DND-41 (cell line): ENCODE data around the gene TMEM208.

Source experiments
- ATAC-seq: fragments of 200-7000 bp; cut with Tn5 transposase; 3 replicates; pipeline ENCODE4 v1.9.1; 2021; ENCODE audit warnings: low read depth; ENCODE audit not compliant: insufficient read depth
- DNase-seq: peaks from one replicate; pipeline ENCODE4 v3.0.0-alpha.2; 2020
- H2AFZ ChIP-seq: 2 replicates; pipeline ENCODE4 v1.6.0; 2012; ENCODE audit warnings: low read depth, low read length
- H3K27ac ChIP-seq: 2 replicates; pipeline ENCODE4 v1.5.1; 2012; ENCODE audit warnings: low read length, inconsistent platforms
- H3K27me3 ChIP-seq: fragments of 200-600 bp; sonication (generic); 2 replicates; pipeline ENCODE4 v1.6.0; 2012; ENCODE audit warnings: low read length, mild to moderate bottlenecking, inconsistent platforms; ENCODE audit not compliant: insufficient read depth, poor library complexity
- H3K36me3 ChIP-seq: 2 replicates; pipeline ENCODE4 v1.5.1; 2012; ENCODE audit warnings: low read length, inconsistent platforms; ENCODE audit not compliant: insufficient read depth
- H3K4me1 ChIP-seq: 2 replicates; pipeline ENCODE4 v1.5.1; 2012; ENCODE audit warnings: mild to moderate bottlenecking, low read length; ENCODE audit not compliant: insufficient read depth
- H3K4me2 ChIP-seq: 2 replicates; pipeline ENCODE4 v1.6.0; 2012; ENCODE audit warnings: mild to moderate bottlenecking, moderate library complexity, low read length, inconsistent platforms; ENCODE audit not compliant: insufficient read depth
- H3K4me3 ChIP-seq, 2 experiments: fragments of 200-600 bp in 1 of 2; shearing (Covaris generic) in 1 of 2; 2 replicates each; pipeline ENCODE4 v1.5.1; 2012 to 2016; ENCODE audit warnings: inconsistent platforms in 2 of 2, low read length in 2 of 2, mild to moderate bottlenecking in 2 of 2, low read depth in 1 of 2, moderate library complexity in 1 of 2
- H3K79me2 ChIP-seq: 2 replicates; pipeline ENCODE4 v1.6.0; 2012; ENCODE audit warnings: low read length, inconsistent platforms; ENCODE audit not compliant: insufficient read depth
- H3K9ac ChIP-seq: 2 replicates; pipeline ENCODE4 v1.6.0; 2012; ENCODE audit warnings: low read depth, mild to moderate bottlenecking, inconsistent platforms, low read length, moderate library complexity
- H3K9me3 ChIP-seq: 2 replicates; pipeline ENCODE4 v1.5.1; 2012; ENCODE audit warnings: low read length, moderate library complexity, mild to moderate bottlenecking, inconsistent platforms; ENCODE audit not compliant: insufficient read depth, severe bottlenecking
- H4K20me1 ChIP-seq: 2 replicates; pipeline ENCODE4 v1.6.0; 2012; ENCODE audit warnings: low read length; ENCODE audit not compliant: insufficient read depth
- EZH2 ChIP-seq: IDR thresholded peaks from 3 replicates; pipeline ENCODE4 v1.6.1; 2012; ENCODE audit warnings: borderline replicate concordance, low read depth, mild to moderate bottlenecking, moderate library complexity, low read length, inconsistent platforms; ENCODE audit not compliant: severe bottlenecking
- TF ChIP-seq, protein P1 (sequence below): IDR thresholded peaks from 2 replicates; pipeline ENCODE4 v1.5.1; 2012; ENCODE audit warnings: borderline replicate concordance, low read length, moderate library complexity, mild to moderate bottlenecking; ENCODE audit not compliant: poor library complexity, severe bottlenecking; ENCODE audit errors: extremely low read depth

Gene TMEM208

GRCh38 chr16:67198238-67198734 is 28.6 kb upstream of the TMEM208 start:
- Histone ChIP-seq H3K36me3 (peaks cover 94% of the 10 kb centered on the region), H3K27me3 (no peaks in the 10 kb centered on the region), H4K20me1 (peaks cover 46% of the 10 kb centered on the region), H3K9me3 (no peaks in the 10 kb centered on the region), H3K27ac (no peak overlapping the region), H3K79me2 (peaks cover 19% of the 10 kb centered on the region), H2AFZ (no peak overlapping the region), H3K4me2 (no peak overlapping the region), H3K4me3 (no peak overlapping the region), H3K4me1 (peaks cover 15% of the 10 kb centered on the region), H3K9ac (no peak overlapping the region)
- ATAC-seq (peak; percentile 62), DNase-seq (peak; percentile 34)
- TF ChIP-seq EZH2 = no peak
- TF ChIP-seq, protein P1, sequence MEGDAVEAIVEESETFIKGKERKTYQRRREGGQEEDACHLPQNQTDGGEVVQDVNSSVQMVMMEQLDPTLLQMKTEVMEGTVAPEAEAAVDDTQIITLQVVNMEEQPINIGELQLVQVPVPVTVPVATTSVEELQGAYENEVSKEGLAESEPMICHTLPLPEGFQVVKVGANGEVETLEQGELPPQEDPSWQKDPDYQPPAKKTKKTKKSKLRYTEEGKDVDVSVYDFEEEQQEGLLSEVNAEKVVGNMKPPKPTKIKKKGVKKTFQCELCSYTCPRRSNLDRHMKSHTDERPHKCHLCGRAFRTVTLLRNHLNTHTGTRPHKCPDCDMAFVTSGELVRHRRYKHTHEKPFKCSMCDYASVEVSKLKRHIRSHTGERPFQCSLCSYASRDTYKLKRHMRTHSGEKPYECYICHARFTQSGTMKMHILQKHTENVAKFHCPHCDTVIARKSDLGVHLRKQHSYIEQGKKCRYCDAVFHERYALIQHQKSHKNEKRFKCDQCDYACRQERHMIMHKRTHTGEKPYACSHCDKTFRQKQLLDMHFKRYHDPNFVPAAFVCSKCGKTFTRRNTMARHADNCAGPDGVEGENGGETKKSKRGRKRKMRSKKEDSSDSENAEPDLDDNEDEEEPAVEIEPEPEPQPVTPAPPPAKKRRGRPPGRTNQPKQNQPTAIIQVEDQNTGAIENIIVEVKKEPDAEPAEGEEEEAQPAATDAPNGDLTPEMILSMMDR = peak; percentile 60

DNA sequence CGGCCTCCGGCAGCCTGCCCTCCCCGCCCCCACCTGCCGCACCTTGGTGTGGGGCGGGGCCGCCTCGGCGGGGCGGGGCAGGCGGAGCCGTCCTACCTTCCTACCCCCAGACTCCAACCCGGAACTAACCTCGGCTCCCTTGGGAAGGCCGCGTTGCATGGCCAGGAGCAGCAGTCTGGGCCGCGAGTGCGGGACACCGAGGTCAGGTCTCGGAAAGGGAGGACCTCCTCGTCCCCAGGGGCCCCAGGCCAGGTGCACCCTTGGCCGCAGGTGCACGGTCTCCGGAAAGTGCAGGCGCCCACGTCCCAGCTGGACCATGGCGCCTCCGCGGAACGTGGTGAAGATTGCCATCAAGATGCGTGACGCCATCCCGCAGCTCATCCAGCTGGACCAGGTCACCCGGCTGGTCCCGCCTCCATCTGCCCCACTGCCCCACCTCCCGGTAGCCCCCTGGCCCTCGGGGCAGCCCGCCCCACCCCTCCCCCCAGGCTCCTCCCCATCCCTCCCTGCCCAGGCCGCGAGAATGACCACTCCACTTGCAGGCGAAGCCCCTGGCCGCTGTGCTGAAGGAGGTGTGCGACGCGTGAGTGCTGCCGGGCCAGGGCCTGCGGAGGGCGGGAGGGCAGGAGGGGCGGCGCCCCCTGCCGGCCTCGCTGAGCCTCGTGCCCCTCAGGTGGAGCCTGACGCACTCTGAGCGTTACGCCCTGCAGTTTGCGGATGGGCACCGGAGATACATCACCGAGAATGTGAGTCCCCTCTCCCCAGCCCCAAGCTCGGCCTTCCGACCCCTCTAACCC is 27.7 kb upstream of the TMEM208 start, which contains the start of gene ELMO3:
Gene ELMO3 (plus strand): TSS at position 121 of the 797 bp plus-strand sequence. CDS start 196 bp downstream, at position 317.
- TF ChIP-seq, protein P1 = no peak
- no peak for TF ChIP-seq EZH2
- Histone ChIP-seq H4K20me1 (peaks cover 37% of the 10 kb centered on the region), H3K36me3 (peaks cover 93% of the 10 kb centered on the region), H3K4me2 (no peak within 1 kb of the TSS), H3K27me3 (no peaks in the 10 kb centered on the region), H3K9me3 (no peaks in the 10 kb centered on the region), H3K79me2 (peaks cover 10% of the 10 kb centered on the region), H3K9ac (no peak within 1 kb of the TSS), H3K4me3 (no peak within 1 kb of the TSS), H2AFZ (no peak within 1 kb of the TSS), H3K4me1 (peaks cover 6% of the 10 kb centered on the region), H3K27ac (no peak within 1 kb of the TSS)
- ATAC-seq = no peak
- DNase-seq = no peak

- TF ChIP-seq, protein P1 = no peak
- no peak for TF ChIP-seq EZH2
- Histone ChIP-seq H3K4me2 (no peak overlapping the region), H3K4me1 (no peaks in the 10 kb centered on the region; the same call in none of the 2 replicates), H3K36me3 (peaks cover 89% of the 10 kb centered on the region), H2AFZ (no peak overlapping the region), H3K79me2 (peaks cover 4% of the 10 kb centered on the region), H3K4me3 (no peak overlapping the region), H3K27ac (no peak overlapping the region), H3K27me3 (no peaks in the 10 kb centered on the region), H3K9me3 (no peaks in the 10 kb centered on the region), H3K9ac (no peak overlapping the region), H4K20me1 (peaks cover 31% of the 10 kb centered on the region)
- ATAC-seq (no peak), DNase-seq (no peak)
Observed at GRCh38 chr16:67199808-67200198, 27.1 kb upstream of the TMEM208 start.
